GM19025 (cell line): ENCODE results near the gene TALDO1.
A peak's percentile ranks its signal among the peaks of the same experiment; 100 is the strongest.

ENCODE experiments used
- ATAC-seq: cut with Tn5 transposase; IDR thresholded peaks from one replicate; pipeline ENCODE4 v1.9.1; 2021; ENCODE audit warnings: mild to moderate bottlenecking, low read depth, moderate library complexity; ENCODE audit not compliant: unreplicated experiment

TALDO1 gene

GRCh38 chr11:709109-709997 is 37.9 kb upstream of the TALDO1 start:
- no peak for ATAC-seq

DNA sequence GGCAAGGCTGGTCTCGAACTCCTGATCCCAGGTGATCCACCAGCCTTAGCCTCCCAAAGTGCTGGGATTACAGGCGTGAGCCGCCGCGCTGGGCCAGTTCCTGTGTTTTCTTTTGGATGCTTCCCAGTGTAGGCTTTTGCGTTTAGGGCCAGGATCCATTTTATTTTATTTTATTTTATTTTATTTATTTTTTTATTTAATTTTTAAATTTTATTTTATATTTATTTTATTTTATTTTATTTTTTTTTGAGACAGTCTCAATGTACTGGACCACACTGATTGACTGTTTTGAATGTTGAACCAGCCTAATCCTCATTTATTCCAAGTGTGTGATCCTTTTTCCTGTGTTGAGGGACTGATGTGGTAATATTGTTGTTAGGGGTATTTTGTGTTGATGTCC is 32.8 kb upstream of the TALDO1 start:
- no peak for ATAC-seq

- ATAC-seq, result no peak
These were observed 27.8 kb upstream of the TALDO1 start for GRCh38 chr11:719214-720016.

GRCh38 chr11:720017-720641 is 27.1 kb upstream of the TALDO1 start:
- no peak for ATAC-seq

- no peak for ATAC-seq
These were observed 26.5 kb upstream of the TALDO1 start for GRCh38 chr11:720642-721246.

- ATAC-seq, result no peak
These were observed 26.0 kb upstream of the TALDO1 start for GRCh38 chr11:721247-721740.

GRCh38 chr11:721741-722345 is 25.4 kb upstream of the TALDO1 start:
- no peak for ATAC-seq

GRCh38 chr11:722346-722811 is 24.9 kb upstream of the TALDO1 start:
- no peak for ATAC-seq

DNA sequence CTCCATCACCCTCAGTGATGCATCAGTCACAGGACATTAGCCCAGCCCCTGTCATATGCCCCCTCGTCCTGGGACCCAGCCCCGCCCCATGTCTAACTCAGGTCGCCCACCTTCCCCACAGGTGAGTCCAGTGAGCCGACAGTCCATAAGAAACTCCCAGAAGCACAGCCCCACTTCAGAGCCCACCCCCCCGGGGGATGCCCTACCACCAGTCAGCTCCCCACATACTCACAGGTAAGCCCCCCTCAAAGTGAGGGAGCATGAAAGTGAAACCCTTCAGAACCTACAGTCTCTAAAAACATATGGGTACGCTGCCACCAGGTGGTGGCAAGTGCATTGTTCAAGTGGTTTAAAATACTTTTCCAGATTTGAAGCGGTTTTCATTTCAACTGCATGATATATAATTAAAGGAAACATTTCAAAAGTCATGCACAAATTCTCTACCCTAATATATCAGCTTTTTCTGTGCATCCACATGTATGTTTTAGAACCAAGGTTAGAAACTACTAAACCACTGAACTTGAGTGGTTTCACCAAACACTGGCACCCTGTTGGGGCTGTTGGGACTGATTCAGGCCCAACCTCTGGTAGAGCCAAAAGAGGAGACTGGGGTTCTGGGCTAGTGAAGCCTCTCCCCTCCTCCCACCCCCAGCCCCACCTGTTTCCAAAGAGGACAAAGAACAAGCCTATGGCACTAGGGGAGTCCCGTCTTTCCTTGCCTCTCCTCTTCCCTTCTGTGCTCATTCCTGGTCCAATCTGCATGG is 24.0 kb upstream of the TALDO1 start:
- no peak for ATAC-seq

- no peak for ATAC-seq
These were observed 23.1 kb upstream of the TALDO1 start for GRCh38 chr11:724049-724777.

DNA sequence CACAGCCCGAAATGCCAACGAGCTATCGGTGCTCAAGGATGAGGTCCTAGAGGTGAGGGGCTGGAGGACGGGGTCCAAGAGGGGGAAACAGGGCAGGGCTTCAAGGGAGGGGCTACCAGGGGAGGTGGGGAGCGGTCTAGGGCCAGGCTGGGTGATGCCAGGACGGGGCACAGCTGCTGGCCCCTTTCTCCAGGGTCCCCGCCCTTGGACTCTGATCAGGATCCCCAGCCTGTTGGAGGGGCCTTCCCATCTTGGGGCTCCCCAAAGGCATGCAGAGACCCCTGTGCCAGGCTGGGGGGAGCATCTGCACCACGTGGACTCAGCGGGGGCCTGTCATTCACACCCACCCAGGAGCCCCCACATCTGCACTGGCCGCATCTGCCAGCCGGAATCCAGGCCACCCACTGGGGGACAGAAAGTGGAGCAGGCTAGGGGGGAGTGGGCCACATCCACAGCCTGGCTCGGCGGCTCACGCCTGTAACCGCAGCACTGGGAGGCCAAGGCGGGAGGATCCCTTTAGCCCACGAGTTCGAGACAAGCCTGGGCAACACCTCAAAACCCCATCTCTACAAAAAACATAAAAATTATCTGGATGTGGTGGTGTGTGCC is 22.4 kb upstream of the TALDO1 start:
- no peak for ATAC-seq

DNA sequence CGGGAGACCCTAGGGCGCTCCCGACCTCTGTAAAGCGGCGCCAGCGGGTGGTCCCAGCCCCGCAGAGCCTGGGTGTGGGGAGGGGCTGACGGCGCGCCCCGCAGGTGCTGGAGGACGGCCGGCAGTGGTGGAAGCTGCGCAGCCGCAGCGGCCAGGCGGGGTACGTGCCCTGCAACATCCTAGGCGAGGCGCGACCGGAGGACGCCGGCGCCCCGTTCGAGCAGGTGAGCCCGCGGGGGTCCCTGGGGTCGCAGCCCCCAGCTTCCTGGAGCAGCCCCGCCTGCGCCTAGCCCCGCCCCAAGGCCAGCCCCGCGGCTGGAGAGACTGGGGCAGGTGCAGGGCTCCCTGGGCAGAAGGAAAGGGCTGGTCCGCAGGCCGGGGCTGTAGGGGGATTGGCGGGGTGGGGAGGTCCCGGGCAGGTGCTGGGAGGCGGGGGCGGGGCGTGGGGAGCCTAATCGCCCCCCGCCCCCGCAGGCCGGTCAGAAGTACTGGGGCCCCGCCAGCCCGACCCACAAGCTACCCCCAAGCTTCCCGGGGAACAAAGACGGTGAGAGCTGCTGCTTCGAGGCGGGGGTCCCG is 21.6 kb upstream of the TALDO1 start:
- ATAC-seq, result no peak

- no peak for ATAC-seq
These were observed 20.7 kb upstream of the TALDO1 start for GRCh38 chr11:726278-727220.

DNA sequence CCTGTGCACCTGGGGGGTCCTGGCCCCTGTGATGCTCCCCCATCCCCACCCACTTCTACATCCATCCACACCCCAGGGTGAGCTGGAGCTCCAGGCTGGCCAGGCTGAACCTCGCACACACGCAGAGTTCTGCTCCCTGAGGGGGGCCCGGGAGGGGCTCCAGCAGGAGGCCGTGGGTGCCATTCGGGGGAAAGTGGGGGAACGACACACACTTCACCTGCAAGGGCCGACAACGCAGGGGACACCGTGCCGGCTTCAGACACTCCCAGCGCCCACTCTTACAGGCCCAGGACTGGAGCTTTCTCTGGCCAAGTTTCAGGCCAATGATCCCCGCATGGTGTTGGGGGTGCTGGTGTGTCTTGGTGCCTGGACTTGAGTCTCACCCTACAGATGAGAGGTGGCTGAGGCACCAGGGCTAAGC is 20.0 kb upstream of the TALDO1 start:
- no peak for ATAC-seq

GRCh38 chr11:727859-728748 is 19.2 kb upstream of the TALDO1 start:
- ATAC-seq, result peak; percentile 46
